Measurements from ENCODE around the gene DCT.

Gene DCT

GRCh38 chr13:94395860-94396259, 83.6 kb downstream of the DCT start:
- DNase-seq (ENCODE audit: low read depth): no peak

- no peak for DNase-seq (ENCODE audit: low read depth)
These were observed 84.8 kb downstream of the DCT start for GRCh38 chr13:94394723-94395122.

GRCh38 chr13:94390881-94391280, 88.6 kb downstream of the DCT start:
- no peak for DNase-seq (ENCODE audit: low read depth)

GRCh38 chr13:94389604-94390351, 89.7 kb downstream of the DCT start:
- DNase-seq (ENCODE audit: low read depth): no peak

GRCh38 chr13:94387047-94387446, 92.4 kb downstream of the DCT start:
- DNase-seq (ENCODE audit: low read depth): no peak

Measured in stimulated activated CD8-positive, alpha-beta memory T cell treated with anti-CD3 and anti-CD28 coated beads, Interleukin-4, amount 100 ng/mL, for 24 hours (primary cell).